ENCODE measurements around the gene CSNK2A1.

The CSNK2A1 gene

DNA sequence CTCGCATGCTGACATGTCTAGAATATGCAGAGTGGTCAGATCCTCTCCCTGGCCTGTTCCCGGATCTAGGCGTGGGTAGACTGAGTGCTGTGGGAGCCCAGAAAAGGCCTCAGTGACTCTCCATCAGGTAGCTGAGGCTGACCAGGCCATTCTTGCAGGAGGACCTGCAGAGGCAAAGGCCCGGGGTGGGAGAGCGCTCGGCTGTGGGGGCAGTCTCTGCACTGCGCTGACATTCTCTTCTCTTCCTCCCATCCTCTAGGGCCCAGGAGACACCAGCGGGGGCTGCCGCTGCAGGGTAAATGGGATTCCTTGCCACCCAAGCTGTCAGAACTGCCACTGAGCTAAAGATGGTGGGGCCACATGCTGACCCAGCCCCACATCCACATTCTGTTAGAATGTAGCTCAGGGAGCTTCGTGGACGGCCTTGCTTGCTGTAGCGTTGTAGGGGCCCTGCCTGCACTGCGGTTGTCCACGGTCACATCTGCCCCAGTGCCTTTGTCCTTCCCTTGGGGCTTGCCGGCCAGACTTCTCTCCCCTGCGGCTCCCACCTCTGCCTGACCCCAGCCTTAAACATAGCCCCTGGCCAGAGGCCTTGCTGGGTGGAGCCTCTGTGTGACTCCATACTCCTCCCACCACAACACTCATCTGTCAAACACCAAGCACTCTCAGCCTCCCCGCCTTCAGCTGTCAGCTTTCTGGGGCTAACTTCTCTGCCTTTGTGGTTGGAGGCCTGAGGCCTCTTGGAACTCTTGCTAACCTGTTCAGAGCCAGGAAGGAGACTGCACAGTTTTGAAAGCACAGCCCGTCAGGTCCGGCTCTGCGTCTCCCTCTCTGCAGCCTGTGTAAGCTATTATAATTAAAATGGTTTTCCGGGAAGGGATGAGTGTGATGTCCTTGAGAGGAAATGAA, 113.2 kb downstream of the CSNK2A1 start:
- no peak for DNase-seq (ENCODE audit: low read depth)
- TF ChIP-seq, protein P1, sequence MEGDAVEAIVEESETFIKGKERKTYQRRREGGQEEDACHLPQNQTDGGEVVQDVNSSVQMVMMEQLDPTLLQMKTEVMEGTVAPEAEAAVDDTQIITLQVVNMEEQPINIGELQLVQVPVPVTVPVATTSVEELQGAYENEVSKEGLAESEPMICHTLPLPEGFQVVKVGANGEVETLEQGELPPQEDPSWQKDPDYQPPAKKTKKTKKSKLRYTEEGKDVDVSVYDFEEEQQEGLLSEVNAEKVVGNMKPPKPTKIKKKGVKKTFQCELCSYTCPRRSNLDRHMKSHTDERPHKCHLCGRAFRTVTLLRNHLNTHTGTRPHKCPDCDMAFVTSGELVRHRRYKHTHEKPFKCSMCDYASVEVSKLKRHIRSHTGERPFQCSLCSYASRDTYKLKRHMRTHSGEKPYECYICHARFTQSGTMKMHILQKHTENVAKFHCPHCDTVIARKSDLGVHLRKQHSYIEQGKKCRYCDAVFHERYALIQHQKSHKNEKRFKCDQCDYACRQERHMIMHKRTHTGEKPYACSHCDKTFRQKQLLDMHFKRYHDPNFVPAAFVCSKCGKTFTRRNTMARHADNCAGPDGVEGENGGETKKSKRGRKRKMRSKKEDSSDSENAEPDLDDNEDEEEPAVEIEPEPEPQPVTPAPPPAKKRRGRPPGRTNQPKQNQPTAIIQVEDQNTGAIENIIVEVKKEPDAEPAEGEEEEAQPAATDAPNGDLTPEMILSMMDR (IDR thresholded peaks at IDR 0.05; ENCODE audit: insufficient read depth, low read depth, low read length, missing control alignments) = no peak
- no peak overlapping the region for H3K4me3 ChIP-seq (ENCODE audit: low read length)

DNA sequence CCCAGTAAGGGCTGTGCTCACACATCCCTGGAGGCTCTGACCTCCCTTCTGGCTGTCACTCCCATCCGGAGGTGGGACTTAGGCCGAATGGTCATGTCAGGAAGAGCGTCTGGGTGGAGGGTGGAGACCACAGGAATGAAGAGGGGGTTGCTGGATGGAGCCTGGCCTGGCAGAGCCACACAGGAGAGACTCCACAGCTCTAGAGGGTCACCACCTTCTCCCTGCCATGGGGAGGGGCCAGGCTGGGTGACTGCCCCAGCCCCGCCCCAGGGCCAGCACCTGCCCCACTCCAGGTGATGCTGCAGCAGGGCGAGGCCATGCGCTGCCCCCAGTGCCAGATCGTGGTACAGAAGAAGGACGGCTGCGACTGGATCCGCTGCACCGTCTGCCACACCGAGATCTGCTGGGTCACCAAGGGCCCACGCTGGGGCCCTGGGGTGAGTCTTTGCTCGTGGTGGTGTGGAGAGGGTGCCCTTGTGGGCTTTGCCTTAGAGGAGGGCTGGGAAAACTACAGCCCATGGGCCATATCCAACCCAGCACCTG, 114.9 kb downstream of the CSNK2A1 start:
- H3K4me3 ChIP-seq (ENCODE audit: low read length) = no peak overlapping the region
- DNase-seq (ENCODE audit: low read depth) = no peak
- TF ChIP-seq, protein P1 (IDR thresholded peaks at IDR 0.05; ENCODE audit: insufficient read depth, low read depth, low read length, missing control alignments) = no peak

DNA sequence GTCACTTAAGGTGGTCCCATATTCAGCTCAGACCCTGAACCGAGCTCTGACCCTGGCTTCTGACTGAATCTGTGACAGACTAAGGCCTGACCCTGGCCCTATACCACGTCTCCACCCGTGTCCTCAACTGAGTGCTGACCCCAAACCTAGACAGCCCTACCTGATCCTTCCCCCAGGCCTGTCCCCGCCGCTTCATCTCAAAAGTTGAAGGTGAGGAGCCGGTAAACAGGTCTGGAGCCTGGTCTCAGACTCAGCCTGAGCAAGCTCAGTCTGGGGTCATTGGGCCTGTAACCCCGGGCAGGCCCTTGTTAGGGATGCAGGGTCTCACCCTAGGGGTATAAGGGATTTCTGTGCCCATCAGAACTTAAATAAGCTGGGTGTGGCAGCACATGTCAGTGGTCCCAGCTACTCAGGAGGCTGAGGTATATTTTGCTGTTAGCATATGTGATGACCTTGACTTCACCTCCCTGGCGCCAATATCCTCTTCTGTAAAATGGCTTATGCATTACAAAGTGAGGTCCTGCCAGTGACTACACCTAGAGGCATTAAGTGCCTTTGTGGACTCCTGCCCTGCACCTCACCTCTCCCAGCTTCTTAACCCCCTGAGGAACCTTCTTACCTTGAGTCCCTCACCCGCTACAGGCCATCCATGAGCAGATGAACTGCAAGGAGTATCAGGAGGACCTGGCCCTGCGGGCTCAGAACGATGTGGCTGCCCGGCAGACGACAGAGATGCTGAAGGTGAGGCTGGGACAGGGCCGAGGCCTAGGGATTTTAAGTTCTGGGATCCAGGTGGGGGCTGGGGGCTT, 115.5 kb downstream of the CSNK2A1 start:
- no peak overlapping the region for H3K4me3 ChIP-seq (ENCODE audit: low read length)
- TF ChIP-seq, protein P1 (IDR thresholded peaks at IDR 0.05; ENCODE audit: insufficient read depth, low read depth, low read length, missing control alignments) = no peak
- DNase-seq (ENCODE audit: low read depth) = no peak

DNA sequence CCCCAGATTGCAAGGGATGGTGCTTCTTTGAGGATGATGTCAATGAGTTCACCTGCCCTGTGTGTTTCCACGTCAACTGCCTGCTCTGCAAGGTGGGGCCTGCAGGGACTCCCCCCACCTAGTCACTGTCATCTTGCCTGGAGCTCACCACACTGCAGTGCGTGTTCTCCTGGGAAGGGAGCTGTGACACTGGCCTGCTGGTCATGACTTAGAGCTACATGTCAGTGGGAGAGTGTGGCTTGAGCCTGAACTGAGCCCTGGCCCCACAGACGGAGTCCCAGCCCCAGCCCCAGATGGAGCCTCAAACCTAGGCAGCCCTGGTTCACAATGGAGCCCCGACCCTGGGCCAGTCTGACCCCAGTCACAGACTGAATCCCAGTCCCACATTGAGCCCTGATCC, 116.2 kb downstream of the CSNK2A1 start:
- H3K4me3 ChIP-seq (ENCODE audit: low read length) = no peak overlapping the region
- TF ChIP-seq, protein P1 (IDR thresholded peaks at IDR 0.05; ENCODE audit: insufficient read depth, low read depth, low read length, missing control alignments) = no peak

DNA sequence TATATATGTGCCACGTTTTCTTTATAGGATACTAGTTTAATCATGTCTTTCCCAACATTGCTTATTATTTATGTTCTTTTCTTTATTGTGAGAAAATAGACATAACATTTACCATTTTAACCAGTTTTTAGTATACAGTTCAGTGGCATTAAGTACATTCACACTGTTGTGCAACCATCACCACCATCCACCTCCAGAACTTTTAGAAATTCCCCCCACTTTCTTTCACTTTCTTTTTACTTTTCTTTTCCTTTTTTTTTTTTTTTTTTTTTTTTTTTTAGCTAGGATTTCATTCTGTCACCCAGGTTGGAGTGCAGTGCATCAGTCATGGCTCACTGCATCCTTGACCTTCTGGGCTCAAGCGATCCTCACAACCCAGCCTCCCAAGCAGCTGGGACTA, 117.0 kb downstream of the CSNK2A1 start:
- H3K4me3 ChIP-seq (ENCODE audit: low read length) = no peak overlapping the region
- TF ChIP-seq, protein P1 (IDR thresholded peaks at IDR 0.05; ENCODE audit: insufficient read depth, low read depth, low read length, missing control alignments) = no peak
- DNase-seq (ENCODE audit: low read depth) = no peak

More for the DNA sequence above, 116.2 kb downstream of the CSNK2A1 start:
- no peak for DNase-seq (ENCODE audit: low read depth)

Data from epithelial cell of esophagus (primary cell).